Erythroblast (primary cell): ENCODE data around the gene CMIP.
A peak's percentile ranks its signal among the peaks of the same experiment; 100 is the strongest.

Experiments
- DNase-seq, 2 experiments: peaks; one replicate each; lab custom pipeline; 2025; lab: John Stamatoyannopoulos, UW
- GATA1 ChIP-seq: IDR thresholded peaks from 2 replicates; pipeline ENCODE4 v1.6.1; 2011; ENCODE audit warnings: low read depth, mild to moderate bottlenecking, control low read depth, low read length, moderate library complexity
- POLR2A ChIP-seq: IDR thresholded peaks from 2 replicates; pipeline ENCODE4 v1.6.1; 2011; ENCODE audit warnings: mild to moderate bottlenecking, low read length

The CMIP gene

GRCh38 chr16:81609323-81609892 lies 164.8 kb downstream of the CMIP start:
- TF ChIP-seq POLR2A: no peak
- TF ChIP-seq GATA1: no peak
- no peak for DNase-seq

GRCh38 chr16:81610144-81610842 lies 165.7 kb downstream of the CMIP start:
- no peak for DNase-seq
- TF ChIP-seq GATA1: no peak
- TF ChIP-seq POLR2A: no peak

- DNase-seq: no peak
- TF ChIP-seq GATA1 (no peak), POLR2A (no peak)
These were observed 166.3 kb downstream of the CMIP start for GRCh38 chr16:81610936-81611335.

GRCh38 chr16:81611721-81612120 lies 167.1 kb downstream of the CMIP start:
- TF ChIP-seq GATA1 (no peak), POLR2A (no peak)
- DNase-seq: no peak

- no peak for DNase-seq
- no peak for TF ChIP-seq GATA1
- no peak for TF ChIP-seq POLR2A
These were observed 167.9 kb downstream of the CMIP start for GRCh38 chr16:81612351-81613163.

GRCh38 chr16:81614171-81614570 lies 169.6 kb downstream of the CMIP start:
- TF ChIP-seq GATA1 (no peak), POLR2A (no peak)
- DNase-seq: no peak

GRCh38 chr16:81614654-81615359 lies 170.2 kb downstream of the CMIP start:
- TF ChIP-seq POLR2A (no peak), GATA1 (no peak)
- no peak for DNase-seq

- no peak for TF ChIP-seq POLR2A
- no peak for DNase-seq
These were observed 170.8 kb downstream of the CMIP start for GRCh38 chr16:81615411-81615810.

GRCh38 chr16:81615833-81616232 lies 171.2 kb downstream of the CMIP start:
- no peak for DNase-seq
- no peak for TF ChIP-seq GATA1
- TF ChIP-seq POLR2A: no peak

GRCh38 chr16:81616321-81617020 lies 171.9 kb downstream of the CMIP start:
- no peak for TF ChIP-seq POLR2A
- no peak for TF ChIP-seq GATA1
- peak in 1 of 2 experiments; percentile 14 for DNase-seq

- TF ChIP-seq GATA1: no peak
- no peak for TF ChIP-seq POLR2A
- DNase-seq: no peak
These were observed 172.4 kb downstream of the CMIP start for GRCh38 chr16:81617021-81617346.

- DNase-seq: no peak
- TF ChIP-seq GATA1 (no peak), POLR2A (no peak)
These were observed 173.6 kb downstream of the CMIP start for GRCh38 chr16:81618187-81618586.

GRCh38 chr16:81618661-81619060 lies 174.1 kb downstream of the CMIP start:
- TF ChIP-seq GATA1: no peak
- no peak for TF ChIP-seq POLR2A
- no peak for DNase-seq
